Left hindlimb (tissue), 1 donor: ENCODE results near the gene EXD2.
"Not testable (repeated sequence)": the region's sequence is repeated elsewhere in the genome, so short reads cannot be mapped to it uniquely, and the experiment has no call there.

Experiments
- DNase-seq: peaks from one replicate; pipeline ENCODE4 v3.0.0-alpha.2; 2018

Gene EXD2, protein sequence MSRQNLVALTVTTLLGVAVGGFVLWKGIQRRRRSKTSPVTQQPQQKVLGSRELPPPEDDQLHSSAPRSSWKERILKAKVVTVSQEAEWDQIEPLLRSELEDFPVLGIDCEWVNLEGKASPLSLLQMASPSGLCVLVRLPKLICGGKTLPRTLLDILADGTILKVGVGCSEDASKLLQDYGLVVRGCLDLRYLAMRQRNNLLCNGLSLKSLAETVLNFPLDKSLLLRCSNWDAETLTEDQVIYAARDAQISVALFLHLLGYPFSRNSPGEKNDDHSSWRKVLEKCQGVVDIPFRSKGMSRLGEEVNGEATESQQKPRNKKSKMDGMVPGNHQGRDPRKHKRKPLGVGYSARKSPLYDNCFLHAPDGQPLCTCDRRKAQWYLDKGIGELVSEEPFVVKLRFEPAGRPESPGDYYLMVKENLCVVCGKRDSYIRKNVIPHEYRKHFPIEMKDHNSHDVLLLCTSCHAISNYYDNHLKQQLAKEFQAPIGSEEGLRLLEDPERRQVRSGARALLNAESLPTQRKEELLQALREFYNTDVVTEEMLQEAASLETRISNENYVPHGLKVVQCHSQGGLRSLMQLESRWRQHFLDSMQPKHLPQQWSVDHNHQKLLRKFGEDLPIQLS

DNA sequence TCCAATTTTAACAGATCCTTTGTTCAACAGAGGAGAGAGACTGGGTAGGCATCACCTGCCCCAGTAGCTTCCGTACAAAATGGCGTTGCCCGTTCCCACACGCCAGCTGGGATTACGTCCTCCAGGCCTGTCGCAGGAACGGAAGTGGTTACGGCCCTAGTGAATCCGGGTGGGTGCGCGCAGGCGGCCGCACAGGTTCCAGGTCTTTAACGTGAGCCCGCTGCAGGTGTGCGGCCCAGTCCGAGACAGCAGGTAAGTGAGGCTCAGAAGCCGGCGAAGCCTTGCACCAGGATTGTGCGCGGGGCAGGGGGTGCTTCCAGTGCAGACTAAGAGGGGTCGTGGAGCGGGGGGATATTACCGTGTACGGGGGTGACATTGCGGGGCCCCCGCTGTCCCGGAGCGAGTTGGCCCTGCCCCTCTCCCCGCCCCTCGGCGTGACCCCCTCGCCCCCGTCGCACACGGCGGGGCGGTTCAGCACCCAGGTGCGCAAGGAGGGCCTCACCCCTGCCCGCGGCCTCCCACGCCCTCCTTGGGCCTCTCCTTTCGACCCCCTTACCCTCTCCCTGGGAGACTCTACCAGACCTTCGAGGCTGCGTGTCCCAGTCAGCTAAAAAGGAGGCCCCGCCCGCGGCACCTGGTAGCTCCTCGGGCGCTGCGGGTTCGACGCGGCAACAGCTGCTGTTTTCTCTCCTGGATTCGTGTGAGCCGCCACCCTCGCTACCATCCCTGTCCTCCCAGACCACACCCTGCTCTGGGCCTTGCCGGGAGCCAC lies at the start of gene EXD2:
Gene EXD2, plus strand, starts transcription at position 159 of the 772 bp plus-strand sequence. CDS start 17,973 bp downstream, outside the sequence.
- peak; percentile 88 for DNase-seq

GRCh38 chr14:69141550-69141949 lies 49.7 kb upstream of the EXD2 start:
- no peak for DNase-seq

- DNase-seq: no peak
Observed at GRCh38 chr14:69142101-69142500, 49.2 kb upstream of the EXD2 start.

DNA sequence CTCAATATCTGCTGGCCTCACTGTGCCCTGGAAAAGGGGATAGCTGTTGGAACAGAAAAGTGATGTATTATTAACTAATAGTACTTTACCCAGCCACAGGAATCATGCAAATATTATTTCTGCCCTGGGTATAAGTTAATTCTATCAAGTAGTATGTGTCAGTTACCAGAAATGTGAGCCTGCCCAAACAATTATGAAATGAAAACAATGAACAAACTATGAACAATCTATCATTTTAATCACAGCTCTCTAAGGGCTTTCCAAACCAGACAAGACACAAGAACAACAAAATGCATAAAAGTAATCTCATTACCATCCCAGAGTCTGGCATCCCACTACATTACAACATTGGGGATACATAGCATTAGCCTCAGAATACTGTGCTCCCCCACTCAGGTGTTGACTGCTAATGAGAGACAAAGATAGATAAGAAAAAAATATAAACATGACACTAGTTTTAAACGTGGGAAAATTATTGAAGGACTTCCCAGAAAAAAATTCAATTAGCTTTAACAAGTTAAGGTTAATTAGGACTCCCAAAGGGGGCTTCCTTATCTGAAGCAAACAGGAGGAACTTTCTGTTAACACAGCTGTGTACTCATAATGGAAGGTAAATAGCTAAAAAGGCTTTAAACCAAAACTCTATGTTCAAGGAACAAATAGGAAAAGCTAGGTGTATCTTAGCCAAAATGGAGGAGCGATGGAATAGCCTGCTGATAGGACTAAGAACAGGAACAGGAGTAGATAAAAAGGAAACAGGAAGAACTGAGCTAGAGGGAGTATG lies 41.6 kb upstream of the EXD2 start:
- no peak for DNase-seq

- peak; percentile 85 for DNase-seq
Observed at GRCh38 chr14:69151458-69152180, 39.7 kb upstream of the EXD2 start.

- DNase-seq: peak; percentile 67
Observed at GRCh38 chr14:69152181-69152901, 39.0 kb upstream of the EXD2 start.

DNA sequence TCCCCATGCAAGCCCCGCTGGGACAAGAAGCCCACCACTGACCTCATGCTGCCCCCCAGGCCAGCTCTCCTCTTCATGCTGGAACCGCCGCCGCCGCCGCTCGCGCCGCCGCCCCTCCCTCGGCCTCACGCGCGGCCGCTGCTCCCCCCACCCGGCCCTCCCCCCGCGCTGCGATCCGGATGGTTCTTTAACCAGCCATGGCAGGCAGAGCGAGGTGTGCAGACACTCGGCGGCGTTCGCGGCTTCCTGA lies 38.5 kb upstream of the EXD2 start, which contains the start of gene DCAF5:
Gene DCAF5, minus strand, starts transcription at position 218 of the 250 bp plus-strand sequence. Its CDS starts 141 bp downstream, at position 77.
- no peak for DNase-seq

DNA sequence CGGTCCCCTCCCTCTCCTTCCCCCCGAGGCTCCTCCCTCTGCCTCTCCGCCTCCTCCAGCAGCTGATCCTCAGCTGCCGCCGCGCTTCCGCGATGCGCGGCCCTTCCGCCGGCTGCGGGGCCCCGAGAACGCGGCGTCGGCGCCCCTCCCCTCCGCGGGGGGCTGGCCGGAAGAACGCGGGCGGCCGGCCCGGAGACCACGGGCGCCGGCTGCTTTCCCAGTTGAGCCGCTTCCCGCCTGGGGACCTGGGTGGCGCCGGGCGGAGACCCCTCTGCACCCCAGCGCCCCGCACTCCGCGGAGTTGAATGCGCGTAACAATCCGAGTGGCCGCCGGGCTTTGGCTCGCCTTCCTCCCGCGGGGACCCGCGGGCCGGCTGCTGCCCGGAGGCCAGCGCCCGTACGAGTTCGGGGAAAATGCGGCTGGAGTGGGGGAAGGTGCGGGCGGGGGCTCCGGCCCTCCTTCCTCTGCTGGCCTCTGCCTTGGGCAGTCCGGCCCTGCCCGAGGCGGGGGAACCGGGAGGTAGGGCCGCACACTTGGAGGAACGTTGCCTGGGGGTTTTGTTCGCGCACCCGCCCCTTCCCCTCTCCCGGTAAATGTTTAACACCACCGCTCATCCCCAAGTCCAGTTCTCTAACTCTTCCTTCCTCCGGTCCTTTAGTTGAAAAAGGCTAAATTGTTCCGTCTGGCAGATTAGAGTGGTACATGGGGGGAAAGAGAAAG lies 38.0 kb upstream of the EXD2 start:
- DNase-seq: peak; percentile 94

- DNase-seq: peak; percentile 44
Observed at GRCh38 chr14:69153873-69154270, 37.4 kb upstream of the EXD2 start.

- DNase-seq: no peak
Observed at GRCh38 chr14:69154779-69155178, 36.5 kb upstream of the EXD2 start.

DNA sequence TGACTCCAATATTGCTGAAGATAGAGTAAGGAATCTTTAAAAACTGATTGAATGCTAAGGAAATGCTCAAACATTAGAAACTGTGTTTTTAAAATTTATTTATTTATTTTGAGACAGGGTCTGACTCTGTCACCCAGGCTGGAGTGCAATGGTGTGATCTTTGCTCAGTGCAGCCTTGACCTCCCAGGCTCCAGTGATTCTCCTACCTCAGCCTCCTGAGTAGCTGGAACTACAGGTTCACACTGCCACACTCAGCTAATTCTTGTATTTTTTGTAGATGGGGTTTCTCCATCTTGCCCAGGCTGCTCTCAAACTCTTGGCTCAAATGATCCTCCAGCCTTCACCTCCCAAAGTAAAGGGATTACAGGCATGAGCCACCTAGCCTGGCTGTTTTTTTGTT lies 35.1 kb upstream of the EXD2 start:
- DNase-seq: no peak

- DNase-seq: no peak
Observed at GRCh38 chr14:69161590-69161989, 29.7 kb upstream of the EXD2 start.

DNA sequence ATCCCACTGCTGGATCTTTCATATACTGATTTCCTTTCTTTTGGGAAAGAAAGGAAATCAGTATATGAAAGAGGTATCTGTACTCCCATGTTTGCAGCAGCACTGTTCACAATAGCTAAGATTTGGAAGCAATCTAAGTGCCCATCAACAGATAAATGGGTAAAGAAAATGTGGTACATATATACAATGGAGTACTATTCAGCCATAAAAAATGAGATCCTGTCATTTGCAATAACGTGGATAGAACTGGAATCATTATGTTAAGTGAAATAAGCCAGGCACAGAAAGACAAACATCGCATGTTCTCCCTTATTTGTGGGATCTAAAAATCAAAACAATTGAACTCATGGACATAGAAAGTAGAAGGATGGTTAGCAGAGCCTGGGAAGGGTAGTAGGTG lies 25.5 kb upstream of the EXD2 start:
- DNase-seq: not testable (repeated sequence)

DNA sequence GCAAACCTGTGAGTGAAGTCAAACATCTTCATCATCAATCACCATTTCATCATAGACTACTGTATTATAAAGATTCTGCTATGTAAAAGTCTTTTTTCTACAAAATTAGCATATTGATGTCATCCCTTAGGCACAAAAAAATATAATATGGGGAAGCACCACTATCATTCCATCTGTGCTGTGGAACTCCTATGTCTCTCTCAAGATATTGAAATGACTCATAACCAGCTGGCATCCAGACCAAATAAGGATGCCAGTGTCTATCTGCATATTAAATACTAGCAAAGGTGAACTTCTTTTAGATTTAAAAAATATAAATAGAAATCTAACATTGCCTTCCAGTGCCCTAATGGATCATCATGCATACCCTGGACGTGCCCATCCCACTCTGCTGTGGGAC lies 20.5 kb upstream of the EXD2 start:
- DNase-seq: no peak

GRCh38 chr14:69171569-69171968 lies 19.7 kb upstream of the EXD2 start:
- no peak for DNase-seq

GRCh38 chr14:69175130-69175529 lies 16.2 kb upstream of the EXD2 start:
- no peak for DNase-seq

DNA sequence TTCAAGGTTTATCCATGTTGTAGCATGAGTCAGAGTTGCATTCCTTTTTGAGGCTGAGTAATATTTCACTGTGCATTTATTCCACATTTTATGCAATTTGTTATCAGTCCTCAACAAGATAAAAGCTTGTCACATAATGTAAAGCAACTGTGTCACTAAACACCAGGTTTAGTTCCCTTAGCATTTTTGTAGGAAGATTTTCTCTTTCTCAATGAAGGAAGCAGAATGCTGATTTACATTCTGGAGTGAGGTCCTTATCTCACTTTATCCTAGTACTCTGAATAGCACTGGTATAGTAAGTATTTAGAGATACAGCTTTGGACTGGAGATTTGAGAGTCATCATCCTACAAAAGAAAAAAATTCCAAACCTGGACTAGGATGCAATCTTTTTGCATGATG lies 9.8 kb upstream of the EXD2 start:
- no peak for DNase-seq

- not testable (repeated sequence) for DNase-seq
Observed at GRCh38 chr14:69182580-69182979, 8.7 kb upstream of the EXD2 start.

- no peak for DNase-seq
Observed at GRCh38 chr14:69183735-69184134, 7.6 kb upstream of the EXD2 start.

- DNase-seq: no peak
Observed at GRCh38 chr14:69190191-69190590, 1.1 kb upstream of the EXD2 start.

GRCh38 chr14:69193721-69194120 lies 2.4 kb downstream of the EXD2 start:
- DNase-seq: no peak
